ENCODE measurements around the gene SMARCA4.

The SMARCA4 gene

DNA sequence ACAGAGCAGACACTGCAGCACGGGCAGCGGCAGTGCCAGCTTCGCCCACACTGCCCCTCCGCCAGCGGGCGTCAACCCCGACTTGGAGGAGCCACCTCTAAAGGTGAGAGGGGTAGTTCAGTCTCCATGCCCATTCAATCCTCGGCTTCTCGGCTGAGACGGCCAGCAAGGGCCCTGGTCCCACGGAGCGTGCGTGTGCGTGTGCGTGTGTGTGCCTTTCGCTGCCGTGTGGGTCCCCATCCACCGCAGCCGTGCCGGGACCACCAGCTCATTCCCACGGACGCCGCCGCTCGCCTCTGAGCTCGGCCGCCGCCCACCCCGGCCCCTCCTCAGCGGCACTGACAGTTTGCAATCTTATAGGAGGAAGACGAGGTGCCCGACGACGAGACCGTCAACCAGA, 72.9 kb downstream of the SMARCA4 start:
- no peak for DNase-seq (ENCODE audit: low read depth in 2 of 2)

DNA sequence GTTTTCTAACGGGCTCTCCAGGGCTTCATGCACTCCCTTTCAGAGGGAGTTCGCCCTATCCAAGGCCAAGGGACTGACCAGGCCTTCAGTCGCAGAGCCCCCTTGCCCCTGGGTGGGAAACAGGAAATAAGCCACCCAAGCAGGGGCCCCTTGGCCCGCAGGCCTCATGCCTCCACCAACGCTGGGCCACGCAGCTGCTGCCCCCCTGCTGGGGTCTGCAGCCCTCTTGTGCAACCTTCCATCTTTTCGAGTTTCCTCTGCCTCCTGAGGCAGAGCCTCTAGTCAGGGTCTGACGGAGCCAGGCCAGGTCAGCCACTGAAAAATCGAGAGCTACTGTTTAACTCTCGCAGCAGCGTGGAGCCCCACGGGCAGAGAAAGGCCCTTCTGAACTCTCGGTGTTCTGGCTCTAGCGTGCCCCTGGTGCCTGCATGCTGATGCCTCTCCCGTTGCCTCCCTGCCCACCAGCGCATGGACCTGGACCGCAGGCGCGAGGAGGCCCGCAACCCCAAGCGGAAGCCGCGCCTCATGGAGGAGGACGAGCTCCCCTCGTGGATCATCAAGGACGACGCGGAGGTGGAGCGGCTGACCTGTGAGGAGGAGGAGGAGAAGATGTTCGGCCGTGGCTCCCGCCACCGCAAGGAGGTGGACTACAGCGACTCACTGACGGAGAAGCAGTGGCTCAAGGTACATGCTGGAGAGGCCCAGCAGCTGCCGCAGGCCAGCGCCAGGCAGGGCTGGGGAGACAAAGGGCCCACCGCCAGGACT, 73.8 kb downstream of the SMARCA4 start:
- no peak for DNase-seq (ENCODE audit: low read depth in 2 of 2)

DNA sequence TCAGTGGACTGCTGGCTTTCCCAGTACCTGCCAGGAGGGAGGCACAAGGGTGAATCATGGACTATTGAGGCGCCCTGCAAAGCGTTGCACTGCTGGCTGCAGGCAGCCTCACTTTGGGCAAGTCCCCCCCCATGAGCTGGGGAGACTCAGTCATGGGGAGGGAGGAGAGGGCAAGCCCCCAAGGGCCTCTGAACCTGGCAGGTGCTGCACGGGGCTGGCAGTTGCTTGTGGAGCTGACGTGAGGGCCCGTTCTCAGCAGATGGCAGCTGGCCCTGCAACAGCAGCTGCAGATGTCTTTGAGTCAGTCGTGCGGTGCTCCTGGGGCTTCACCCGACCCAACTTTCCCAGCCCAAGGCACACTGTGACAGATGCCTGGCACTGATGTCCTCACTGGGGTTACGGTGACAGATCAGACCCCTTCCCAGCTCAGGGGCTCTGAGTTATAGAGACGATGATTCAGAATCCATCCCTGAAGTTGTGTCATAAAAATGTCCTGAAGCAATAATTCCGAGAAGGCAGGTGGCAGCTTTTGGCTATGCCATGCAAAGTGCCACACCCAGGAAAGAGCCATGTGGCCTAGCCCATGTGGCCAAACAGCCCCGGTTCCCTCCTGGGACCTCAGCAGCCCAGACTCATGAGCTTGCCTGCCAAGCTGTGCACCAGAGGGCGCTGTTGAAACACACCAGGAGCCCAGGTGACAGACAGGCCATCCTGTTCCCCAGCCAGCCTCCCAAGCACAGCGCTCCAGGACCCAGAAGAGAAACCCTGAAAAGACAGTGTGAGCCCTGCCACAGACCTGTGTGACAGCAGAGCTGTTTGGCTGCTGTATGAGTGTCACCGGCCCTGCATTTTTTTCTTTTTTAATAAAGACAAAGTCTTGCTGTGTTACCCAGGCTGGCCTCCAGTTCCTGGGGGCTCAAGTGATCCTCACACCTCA, 74.9 kb downstream of the SMARCA4 start:
- DNase-seq (ENCODE audit: low read depth in 2 of 2): peak; percentile 63 to 68

DNA sequence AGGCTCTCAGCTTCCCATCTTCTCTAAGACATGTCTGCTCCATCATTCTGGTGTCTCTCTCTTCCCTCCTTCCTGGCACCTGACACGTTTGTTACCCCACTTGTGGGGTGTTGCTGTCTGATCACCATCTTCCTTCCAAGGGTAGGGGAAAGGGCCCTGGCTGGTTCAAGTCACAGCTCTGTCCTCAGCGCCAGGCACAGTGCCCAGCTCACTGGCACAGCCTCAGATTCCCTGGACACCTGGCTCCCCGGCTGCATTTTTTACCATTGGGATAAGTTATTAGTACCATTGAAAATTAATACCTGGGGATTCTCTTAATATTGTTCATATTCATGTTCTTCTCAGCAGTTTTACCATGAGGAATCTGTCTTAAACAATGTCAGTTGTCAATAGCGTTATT, 77.7 kb downstream of the SMARCA4 start:
- DNase-seq (ENCODE audit: low read depth in 2 of 2): no peak

DNA sequence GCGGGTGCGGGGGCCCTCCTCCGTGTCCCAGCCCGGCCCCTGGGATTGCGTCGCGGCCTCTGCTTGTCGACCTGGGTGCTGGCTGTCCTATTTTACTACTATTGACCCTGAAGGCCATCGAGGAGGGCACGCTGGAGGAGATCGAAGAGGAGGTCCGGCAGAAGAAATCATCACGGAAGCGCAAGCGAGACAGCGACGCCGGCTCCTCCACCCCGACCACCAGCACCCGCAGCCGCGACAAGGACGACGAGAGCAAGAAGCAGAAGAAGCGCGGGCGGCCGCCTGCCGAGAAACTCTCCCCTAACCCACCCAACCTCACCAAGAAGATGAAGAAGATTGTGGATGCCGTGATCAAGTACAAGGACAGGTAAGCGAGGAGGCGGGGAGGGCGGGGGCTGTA, 80.4 kb downstream of the SMARCA4 start:
- no peak for DNase-seq (ENCODE audit: low read depth in 2 of 2)

- no peak for DNase-seq (ENCODE audit: low read depth in 2 of 2)
Observed at GRCh38 chr19:11041966-11042627, 81.3 kb downstream of the SMARCA4 start.

- no peak for DNase-seq (ENCODE audit: low read depth in 2 of 2)
Observed at GRCh38 chr19:11044431-11044830, 83.6 kb downstream of the SMARCA4 start.

DNA sequence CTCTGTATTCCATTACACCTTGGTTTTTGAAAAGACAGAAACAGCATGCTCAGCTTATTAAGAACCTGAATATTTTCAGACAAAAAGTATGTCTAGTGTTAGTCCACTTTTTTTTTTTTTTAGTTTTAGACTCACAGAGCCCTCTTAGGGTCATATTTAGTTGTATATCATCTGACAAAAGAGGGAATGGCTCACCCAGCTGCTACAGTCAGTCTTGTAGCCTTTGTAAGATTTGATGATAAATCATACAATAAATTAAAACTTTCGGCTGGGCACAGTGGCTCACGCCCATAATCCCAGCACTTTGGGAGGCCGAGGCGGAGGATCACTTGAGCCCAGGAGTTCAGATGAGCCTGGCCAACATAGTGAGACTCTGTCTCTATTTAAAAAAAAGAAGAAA, 84.7 kb downstream of the SMARCA4 start:
- DNase-seq (ENCODE audit: low read depth in 2 of 2): no peak

DNA sequence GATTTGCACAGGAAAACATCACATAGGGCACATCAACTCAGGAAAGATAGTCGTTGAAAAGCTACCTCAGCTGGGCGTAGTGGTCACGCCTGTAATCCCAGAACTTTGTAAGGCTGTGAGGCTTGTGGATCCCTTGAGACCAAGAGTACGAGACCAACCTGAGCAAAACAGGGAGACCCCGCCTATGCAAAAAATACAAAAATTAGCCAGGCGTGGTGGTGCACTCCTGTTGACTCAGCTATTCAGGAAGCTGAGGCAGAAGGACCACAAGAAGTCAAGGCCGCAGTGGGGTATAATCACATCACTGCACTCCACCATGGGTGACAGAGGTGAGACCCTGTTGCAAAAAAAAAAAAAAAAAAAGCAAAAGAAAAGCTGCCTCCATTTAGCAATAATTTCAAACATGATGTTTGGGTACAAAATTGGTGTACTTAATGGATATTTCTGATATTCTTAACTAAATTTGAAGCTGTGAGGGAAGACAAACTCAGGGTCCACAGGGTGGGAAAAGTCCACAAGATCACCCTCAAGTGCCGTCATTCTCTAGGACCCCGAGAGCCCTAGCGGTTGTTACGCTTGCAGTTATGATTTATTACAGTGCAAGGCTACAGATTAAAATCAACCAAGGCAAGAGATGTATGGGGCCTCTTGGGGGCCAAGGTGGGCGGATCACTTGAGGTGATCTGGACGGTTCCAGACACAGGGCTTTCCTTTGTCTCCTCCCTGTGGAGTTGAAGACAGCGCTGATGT, 86.0 kb downstream of the SMARCA4 start:
- no peak for DNase-seq (ENCODE audit: low read depth in 2 of 2)

DNA sequence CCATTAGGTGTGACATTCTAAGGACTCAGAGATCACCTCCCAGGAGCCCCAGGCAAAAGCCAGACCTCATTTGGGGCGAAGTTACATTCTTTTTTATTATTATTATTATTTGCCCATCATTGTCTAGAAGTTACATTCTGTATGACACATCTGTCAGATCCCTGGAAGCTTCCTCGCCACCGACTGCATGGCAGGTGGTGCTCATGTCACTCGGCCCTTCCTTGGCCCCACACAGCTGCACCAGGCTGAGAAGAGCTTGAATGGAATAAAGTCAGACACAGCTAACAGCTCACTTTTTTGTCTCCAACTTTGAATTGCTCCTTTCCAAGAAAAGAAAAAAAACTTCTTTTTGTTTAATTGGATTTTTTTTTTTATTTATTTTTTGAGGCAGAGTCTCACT, 87.0 kb downstream of the SMARCA4 start:
- no peak for DNase-seq (ENCODE audit: low read depth in 2 of 2)

GRCh38 chr19:11050323-11051114, 89.7 kb downstream of the SMARCA4 start:
- no peak for DNase-seq (ENCODE audit: low read depth in 2 of 2)

DNA sequence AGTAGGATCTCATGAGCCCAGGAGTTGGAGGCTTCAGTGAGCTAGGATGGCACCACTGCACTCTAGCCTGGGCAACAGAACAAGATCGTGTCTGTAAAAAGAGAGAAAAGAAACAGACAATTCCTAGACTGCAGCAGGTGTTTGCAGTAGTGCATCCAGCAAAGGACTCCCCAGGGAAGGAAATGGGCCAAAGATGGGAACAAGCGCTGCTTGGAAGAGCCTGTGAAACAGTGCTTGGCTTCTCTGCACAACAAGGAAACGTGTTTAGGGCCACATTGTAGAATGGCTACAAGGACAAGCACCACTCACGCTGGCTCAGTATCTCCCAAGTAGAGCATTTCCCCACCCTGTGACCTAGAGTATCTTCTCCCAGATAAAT, 93.0 kb downstream of the SMARCA4 start:
- no peak for DNase-seq (ENCODE audit: low read depth in 2 of 2)

DNA sequence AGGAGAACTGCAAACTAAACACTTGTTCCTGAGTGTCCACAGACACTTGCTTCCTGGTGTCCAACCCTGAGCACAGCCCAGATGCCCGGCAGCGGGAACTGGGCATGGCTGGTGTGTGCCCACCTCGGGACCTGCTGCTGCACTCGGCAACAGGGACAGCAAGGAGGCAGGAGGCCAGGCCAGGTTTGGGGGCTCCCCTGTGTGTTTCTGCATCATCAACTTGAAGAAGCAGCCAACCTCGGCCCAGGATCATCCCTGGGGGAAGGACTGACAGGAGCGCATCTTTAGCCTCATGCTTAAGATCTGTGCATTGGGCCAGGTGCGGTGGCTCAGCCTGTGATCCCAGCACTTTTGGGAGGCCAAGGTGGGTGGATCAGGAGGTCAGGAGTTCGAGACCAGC, 93.4 kb downstream of the SMARCA4 start:
- DNase-seq (ENCODE audit: low read depth in 2 of 2): no peak

- no peak for DNase-seq (ENCODE audit: low read depth in 2 of 2)
Observed at GRCh38 chr19:11054628-11055027, 93.8 kb downstream of the SMARCA4 start.

GRCh38 chr19:11058246-11059030, 97.6 kb downstream of the SMARCA4 start:
- DNase-seq (ENCODE audit: low read depth in 2 of 2): no peak

GRCh38 chr19:11059511-11060358, 98.9 kb downstream of the SMARCA4 start:
- no peak for DNase-seq (ENCODE audit: low read depth in 2 of 2)

DNA sequence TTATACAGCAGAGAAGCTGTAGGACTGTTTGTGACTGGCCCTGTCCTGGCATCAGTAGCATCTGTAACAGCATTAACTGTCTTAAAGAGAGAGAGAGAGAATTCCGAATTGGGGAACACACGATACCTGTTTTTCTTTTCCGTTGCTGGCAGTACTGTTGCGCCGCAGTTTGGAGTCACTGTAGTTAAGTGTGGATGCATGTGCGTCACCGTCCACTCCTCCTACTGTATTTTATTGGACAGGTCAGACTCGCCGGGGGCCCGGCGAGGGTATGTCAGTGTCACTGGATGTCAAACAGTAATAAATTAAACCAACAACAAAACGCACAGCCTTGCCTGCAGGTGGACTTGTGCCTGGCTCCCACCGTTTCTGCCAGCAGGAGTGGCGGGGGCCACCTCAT, 101.1 kb downstream of the SMARCA4 start:
- DNase-seq (ENCODE audit: low read depth in 2 of 2): no peak

DNA sequence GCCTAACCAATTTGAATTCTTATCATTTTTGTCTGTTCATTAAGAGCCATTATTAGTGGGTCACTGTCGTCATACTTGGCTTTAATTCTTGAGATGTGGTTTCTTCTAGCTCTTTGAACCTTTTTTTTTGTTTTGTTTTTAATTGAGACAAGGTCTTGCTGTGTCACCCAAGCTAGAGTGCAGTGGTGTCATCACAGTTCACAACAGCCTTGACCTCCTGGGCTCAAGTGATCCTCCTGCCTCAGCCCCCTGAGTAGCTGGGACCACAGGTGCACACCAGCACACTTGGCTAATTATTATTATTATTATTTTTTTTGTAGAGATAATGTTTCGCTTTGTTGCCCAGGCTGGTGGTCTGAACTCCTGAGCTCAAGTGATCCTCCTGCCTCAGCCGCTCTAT, 102.6 kb downstream of the SMARCA4 start:
- no peak for DNase-seq (ENCODE audit: low read depth in 2 of 2)

DNA sequence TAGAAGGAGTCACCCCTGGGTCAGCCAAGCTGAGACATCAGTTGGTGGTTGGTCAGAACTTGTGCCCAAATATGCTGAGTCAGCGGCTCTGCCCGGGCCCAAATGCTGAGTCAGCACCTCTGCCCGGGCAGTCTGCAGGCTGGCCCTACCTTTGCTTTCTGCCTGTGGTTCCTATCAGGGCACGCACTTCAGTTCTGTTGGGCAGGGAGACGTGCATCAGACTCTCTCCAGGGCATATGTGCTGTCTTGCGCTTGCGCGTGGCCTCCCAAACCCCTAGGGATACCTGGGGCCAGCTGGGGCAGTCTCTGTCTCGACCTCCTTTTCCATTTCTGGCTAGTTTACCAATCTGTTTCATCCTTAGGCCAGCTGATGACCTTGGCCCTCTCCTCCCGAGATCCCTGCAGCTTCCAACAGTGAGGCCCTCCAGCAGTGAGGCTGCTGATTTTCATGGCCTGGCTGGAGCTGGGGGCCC, 104.0 kb downstream of the SMARCA4 start:
- DNase-seq (ENCODE audit: low read depth in 2 of 2): no peak

Measured in activated CD8-positive, alpha-beta memory T cell treated with anti-CD3 and anti-CD28 coated beads for 4 hours (primary cell).